ENCODE results near the gene ERICH4.

Gene ERICH4

GRCh38 chr19:41441321-41441945 is 1.5 kb upstream of the ERICH4 start:
- peaks cover 13% of the 10 kb centered on the region for H3K36me3 Mint-ChIP-seq (ENCODE audit: low read depth)
- no peak for TF ChIP-seq CTCF (IDR thresholded peaks at IDR 0.05; ENCODE audit: unreplicated experiment in 3 of 3)
- H3K27ac Mint-ChIP-seq = no peak overlapping the region
- no peak overlapping the region for H3K4me3 Mint-ChIP-seq
- peaks cover 20% of the 10 kb centered on the region for H3K27me3 Mint-ChIP-seq (ENCODE audit: low read depth)
- no peaks in the 10 kb centered on the region for H3K9me3 Mint-ChIP-seq
- H3K4me1 Mint-ChIP-seq = peaks cover 4% of the 10 kb centered on the region

GRCh38 chr19:41443813-41444455 is 978 bp downstream of the ERICH4 start:
- Mint-ChIP-seq H3K36me3 (ENCODE audit: low read depth) (no peaks in the 10 kb centered on the region), H3K9me3 (no peaks in the 10 kb centered on the region), H3K4me3 (no peak overlapping the region), H3K27me3 (ENCODE audit: low read depth) (peaks cover 31% of the 10 kb centered on the region), H3K4me1 (no peaks in the 10 kb centered on the region), H3K27ac (no peak overlapping the region)
- TF ChIP-seq CTCF (IDR thresholded peaks at IDR 0.05; ENCODE audit: unreplicated experiment in 3 of 3) = no peak

- no peak for TF ChIP-seq CTCF (IDR thresholded peaks at IDR 0.05; ENCODE audit: unreplicated experiment in 3 of 3)
- Mint-ChIP-seq H3K4me3 (no peak overlapping the region), H3K9me3 (no peaks in the 10 kb centered on the region)
Observed at GRCh38 chr19:41445575-41445974, 2.6 kb downstream of the ERICH4 start.

GRCh38 chr19:41447732-41448332 is 4.9 kb downstream of the ERICH4 start:
- TF ChIP-seq CTCF (IDR thresholded peaks at IDR 0.05; ENCODE audit: unreplicated experiment in 3 of 3) = no peak
- Mint-ChIP-seq H3K27ac (no peak overlapping the region), H3K36me3 (ENCODE audit: low read depth) (no peaks in the 10 kb centered on the region), H3K4me1 (no peaks in the 10 kb centered on the region), H3K9me3 (no peaks in the 10 kb centered on the region), H3K4me3 (no peak overlapping the region), H3K27me3 (ENCODE audit: low read depth) (peaks cover 41% of the 10 kb centered on the region)

More at GRCh38 chr19:41445575-41445974, 2.6 kb downstream of the ERICH4 start:
- no peaks in the 10 kb centered on the region for H3K36me3 Mint-ChIP-seq (ENCODE audit: low read depth)
- no peak overlapping the region for H3K27ac Mint-ChIP-seq
- peaks cover 40% of the 10 kb centered on the region for H3K27me3 Mint-ChIP-seq (ENCODE audit: low read depth)
- H3K4me1 Mint-ChIP-seq = no peaks in the 10 kb centered on the region

- Mint-ChIP-seq H3K27me3 (ENCODE audit: low read depth) (peaks cover 44% of the 10 kb centered on the region), H3K36me3 (ENCODE audit: low read depth) (no peaks in the 10 kb centered on the region), H3K4me3 (peak overlapping the region in 2 of 3 experiments; percentile 21 to 62), H3K27ac (no peak overlapping the region), H3K9me3 (no peaks in the 10 kb centered on the region), H3K4me1 (no peaks in the 10 kb centered on the region)
- peak; percentile 96 to 98 (median 98) for TF ChIP-seq CTCF (IDR thresholded peaks at IDR 0.05; ENCODE audit: unreplicated experiment in 3 of 3)
Observed at GRCh38 chr19:41449079-41449864, 6.3 kb downstream of the ERICH4 start.

Data from nephron (organoid).